ENCODE measurements around the gene RBBP4. TPM values are rescaled to one million over a fixed set of nuclear protein-coding genes. Genes with fewer than 3 reads are reported as not detected.
"Not testable (repeated sequence)": the region's sequence is repeated elsewhere in the genome, so short reads cannot be mapped to it uniquely, and the experiment has no call there.

Gene RBBP4
- total RNA-seq, 1 experiment from 2014 or later, result 242 TPM

DNA sequence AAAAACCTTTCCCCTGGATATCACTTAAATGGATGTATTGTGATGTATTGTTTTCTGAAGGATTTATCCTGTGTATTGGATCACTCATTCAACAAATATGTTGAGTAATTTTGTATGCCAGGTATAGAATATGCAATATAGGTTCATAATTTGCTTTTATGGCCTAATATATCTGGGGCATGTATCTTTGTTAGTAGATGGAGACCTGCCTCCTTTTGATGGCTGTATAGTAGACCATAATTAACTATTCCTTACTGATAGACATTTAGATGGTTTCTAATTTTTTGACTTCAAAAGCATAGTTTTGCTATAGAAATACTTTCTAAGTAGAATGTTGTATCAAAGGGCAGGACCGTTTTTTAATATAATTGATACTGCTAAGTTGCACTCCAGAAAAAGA, 8.6 kb downstream of the RBBP4 start:
- BruUV-seq (replicated peaks), result no TSS peak
- Mint-ChIP-seq H3K9me3 (ENCODE audit: low read depth, unreplicated experiment) (no peaks in the 10 kb centered on the region), H3K4me1 (ENCODE audit: low read depth, unreplicated experiment) (peaks cover 9% of the 10 kb centered on the region), H3K27me3 (ENCODE audit: unreplicated experiment) (no peaks in the 10 kb centered on the region), H3K4me3 (ENCODE audit: low read depth, unreplicated experiment) (no peak overlapping the region), H3K27ac (ENCODE audit: unreplicated experiment) (no peak overlapping the region), H3K36me3 (ENCODE audit: insufficient read depth, unreplicated experiment) (peaks cover 82% of the 10 kb centered on the region)
- DNase-seq, result no peak
- CTCF ChIA-PET, result no interaction called here
- intact Hi-C loops (cut with micrococcal nuclease; ENCODE audit: unreplicated experiment), result no loop called here
- TF ChIP-seq, protein P1, sequence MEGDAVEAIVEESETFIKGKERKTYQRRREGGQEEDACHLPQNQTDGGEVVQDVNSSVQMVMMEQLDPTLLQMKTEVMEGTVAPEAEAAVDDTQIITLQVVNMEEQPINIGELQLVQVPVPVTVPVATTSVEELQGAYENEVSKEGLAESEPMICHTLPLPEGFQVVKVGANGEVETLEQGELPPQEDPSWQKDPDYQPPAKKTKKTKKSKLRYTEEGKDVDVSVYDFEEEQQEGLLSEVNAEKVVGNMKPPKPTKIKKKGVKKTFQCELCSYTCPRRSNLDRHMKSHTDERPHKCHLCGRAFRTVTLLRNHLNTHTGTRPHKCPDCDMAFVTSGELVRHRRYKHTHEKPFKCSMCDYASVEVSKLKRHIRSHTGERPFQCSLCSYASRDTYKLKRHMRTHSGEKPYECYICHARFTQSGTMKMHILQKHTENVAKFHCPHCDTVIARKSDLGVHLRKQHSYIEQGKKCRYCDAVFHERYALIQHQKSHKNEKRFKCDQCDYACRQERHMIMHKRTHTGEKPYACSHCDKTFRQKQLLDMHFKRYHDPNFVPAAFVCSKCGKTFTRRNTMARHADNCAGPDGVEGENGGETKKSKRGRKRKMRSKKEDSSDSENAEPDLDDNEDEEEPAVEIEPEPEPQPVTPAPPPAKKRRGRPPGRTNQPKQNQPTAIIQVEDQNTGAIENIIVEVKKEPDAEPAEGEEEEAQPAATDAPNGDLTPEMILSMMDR (IDR thresholded peaks at IDR 0.05; ENCODE audit: unreplicated experiment), result no peak

DNA sequence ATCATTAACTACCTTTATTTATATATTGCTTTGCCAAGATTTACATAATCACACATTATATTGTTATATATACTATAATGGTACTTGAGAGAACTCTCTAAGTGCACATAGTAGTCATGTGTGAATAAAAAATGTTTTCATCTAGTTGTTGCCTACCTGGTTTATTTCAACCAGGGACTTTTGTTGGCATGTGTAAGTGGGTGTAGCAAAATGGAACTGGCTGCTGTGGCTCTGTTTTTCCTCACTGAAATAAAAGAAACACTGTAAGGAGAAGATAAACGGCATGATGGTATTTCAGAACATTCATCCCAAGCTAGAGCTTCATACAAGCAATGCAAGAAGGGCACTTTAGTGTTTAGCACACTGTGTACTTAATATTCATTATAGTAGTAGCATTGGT, 14.9 kb downstream of the RBBP4 start:
- no peaks in the 10 kb centered on the region for H3K9me3 Mint-ChIP-seq (ENCODE audit: low read depth, unreplicated experiment)
- H3K36me3 Mint-ChIP-seq (ENCODE audit: insufficient read depth, unreplicated experiment), result peaks cover 64% of the 10 kb centered on the region
- no peaks in the 10 kb centered on the region for H3K4me1 Mint-ChIP-seq (ENCODE audit: low read depth, unreplicated experiment)
- intact Hi-C loops (cut with micrococcal nuclease; ENCODE audit: unreplicated experiment), result no loop called here
- CTCF ChIA-PET, result no interaction called here
- no peak for DNase-seq
- no peak overlapping the region for H3K4me3 Mint-ChIP-seq (ENCODE audit: low read depth, unreplicated experiment)
- no peak overlapping the region for H3K27ac Mint-ChIP-seq (ENCODE audit: unreplicated experiment)
- H3K27me3 Mint-ChIP-seq (ENCODE audit: unreplicated experiment), result no peaks in the 10 kb centered on the region
- BruUV-seq (replicated peaks), result no TSS peak
- TF ChIP-seq, protein P1 (IDR thresholded peaks at IDR 0.05; ENCODE audit: unreplicated experiment), result no peak

DNA sequence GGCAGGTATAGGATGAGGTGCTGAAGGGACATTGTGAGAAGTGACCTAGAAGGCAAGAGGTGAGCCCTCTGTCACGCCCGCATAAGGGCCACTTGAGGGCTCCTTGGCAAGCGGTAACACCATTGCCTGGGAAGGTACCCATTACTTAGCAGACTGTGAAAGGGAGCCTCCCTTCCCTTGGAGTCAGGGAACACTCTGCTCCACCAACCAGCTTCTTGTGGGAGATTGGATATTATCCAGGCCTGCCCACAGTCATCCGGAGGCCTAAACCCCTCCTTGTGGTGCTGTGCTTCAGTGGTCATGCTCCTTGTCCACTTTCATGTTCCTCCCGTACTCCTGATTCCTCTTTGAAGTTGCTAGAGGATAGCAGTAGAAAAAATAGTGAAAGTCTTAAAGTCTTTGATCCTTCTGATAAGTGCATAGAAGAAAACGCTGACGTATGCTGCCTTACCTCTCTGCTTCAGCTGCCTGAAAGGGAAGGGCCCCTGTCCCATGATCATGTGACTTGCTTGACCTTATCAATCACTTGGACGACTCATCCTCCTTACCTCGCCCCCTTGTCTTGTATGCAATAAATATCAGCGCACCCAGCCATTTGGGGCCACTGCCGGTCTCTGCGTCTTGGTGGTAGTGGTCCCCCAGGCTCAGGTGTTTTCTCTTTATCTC, 16.0 kb downstream of the RBBP4 start:
- DNase-seq, result no peak
- Mint-ChIP-seq H3K4me3 (ENCODE audit: low read depth, unreplicated experiment) (no peak overlapping the region), H3K36me3 (ENCODE audit: insufficient read depth, unreplicated experiment) (peaks cover 64% of the 10 kb centered on the region), H3K9me3 (ENCODE audit: low read depth, unreplicated experiment) (no peaks in the 10 kb centered on the region), H3K27ac (ENCODE audit: unreplicated experiment) (no peak overlapping the region), H3K27me3 (ENCODE audit: unreplicated experiment) (no peaks in the 10 kb centered on the region), H3K4me1 (ENCODE audit: low read depth, unreplicated experiment) (no peaks in the 10 kb centered on the region)
- TF ChIP-seq, protein P1 (IDR thresholded peaks at IDR 0.05; ENCODE audit: unreplicated experiment), result no peak
- BruUV-seq (replicated peaks), result no TSS peak
- intact Hi-C loops (cut with micrococcal nuclease; ENCODE audit: unreplicated experiment), result no loop called here
- CTCF ChIA-PET, result no interaction called here

DNA sequence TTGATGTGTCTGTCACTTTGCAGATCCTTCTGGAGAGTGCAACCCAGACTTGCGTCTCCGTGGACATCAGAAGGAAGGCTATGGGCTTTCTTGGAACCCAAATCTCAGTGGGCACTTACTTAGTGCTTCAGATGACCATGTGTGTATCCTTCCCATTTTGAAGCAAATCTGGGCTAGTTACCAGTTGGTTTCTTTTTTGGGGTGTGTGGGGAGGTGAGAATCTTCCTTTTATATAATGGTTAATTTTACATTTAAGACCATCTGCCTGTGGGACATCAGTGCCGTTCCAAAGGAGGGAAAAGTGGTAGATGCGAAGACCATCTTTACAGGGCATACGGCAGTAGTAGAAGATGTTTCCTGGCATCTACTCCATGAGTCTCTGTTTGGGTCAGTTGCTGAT, 17.7 kb downstream of the RBBP4 start:
- H3K4me3 Mint-ChIP-seq (ENCODE audit: low read depth, unreplicated experiment); H3K4me1 Mint-ChIP-seq (ENCODE audit: low read depth, unreplicated experiment); H3K27me3 Mint-ChIP-seq (ENCODE audit: unreplicated experiment); CTCF ChIA-PET; H3K27ac Mint-ChIP-seq (ENCODE audit: unreplicated experiment); H3K9me3 Mint-ChIP-seq (ENCODE audit: low read depth, unreplicated experiment); intact Hi-C loops (cut with micrococcal nuclease; ENCODE audit: unreplicated experiment); DNase-seq: not testable (repeated sequence)
- H3K36me3 Mint-ChIP-seq (ENCODE audit: insufficient read depth, unreplicated experiment), result peaks cover 71% of the 10 kb centered on the region
- BruUV-seq (replicated peaks), result TSS peak; percentile 15

DNA sequence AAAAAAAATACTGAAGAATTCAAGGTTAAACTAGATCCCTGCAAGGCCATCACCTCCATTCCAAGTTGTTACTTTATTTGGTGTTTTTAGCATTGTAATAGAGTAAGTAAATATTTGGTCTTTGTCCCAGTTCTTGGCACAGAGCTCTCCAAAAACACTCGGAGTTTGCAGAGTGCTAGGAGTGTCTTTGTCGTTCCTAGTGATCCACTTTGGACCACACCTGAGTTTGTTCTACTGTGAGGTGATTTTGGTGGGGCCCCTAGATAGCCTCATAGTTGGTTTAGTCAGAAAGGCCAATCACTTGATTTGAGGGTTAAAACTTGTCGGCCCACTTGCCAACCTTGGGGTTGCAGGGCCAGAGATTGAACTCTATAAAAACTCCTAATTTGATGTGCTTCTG, 25.9 kb downstream of the RBBP4 start:
- intact Hi-C loops (cut with micrococcal nuclease; ENCODE audit: unreplicated experiment), result no loop called here
- H3K9me3 Mint-ChIP-seq (ENCODE audit: low read depth, unreplicated experiment), result no peaks in the 10 kb centered on the region
- BruUV-seq (replicated peaks), result no TSS peak
- CTCF ChIA-PET, result interaction anchor here (0.7 kb wide), 1 partner anchor 14 kb away, joined by 3 read pairs; no protein-coding TSS in a partner anchor
- H3K27me3 Mint-ChIP-seq (ENCODE audit: unreplicated experiment), result no peaks in the 10 kb centered on the region
- DNase-seq, result no peak
- peaks cover 86% of the 10 kb centered on the region for H3K36me3 Mint-ChIP-seq (ENCODE audit: insufficient read depth, unreplicated experiment)
- no peaks in the 10 kb centered on the region for H3K4me1 Mint-ChIP-seq (ENCODE audit: low read depth, unreplicated experiment)
- no peak overlapping the region for H3K27ac Mint-ChIP-seq (ENCODE audit: unreplicated experiment)
- TF ChIP-seq, protein P1 (IDR thresholded peaks at IDR 0.05; ENCODE audit: unreplicated experiment), result no peak
- no peak overlapping the region for H3K4me3 Mint-ChIP-seq (ENCODE audit: low read depth, unreplicated experiment)

DNA sequence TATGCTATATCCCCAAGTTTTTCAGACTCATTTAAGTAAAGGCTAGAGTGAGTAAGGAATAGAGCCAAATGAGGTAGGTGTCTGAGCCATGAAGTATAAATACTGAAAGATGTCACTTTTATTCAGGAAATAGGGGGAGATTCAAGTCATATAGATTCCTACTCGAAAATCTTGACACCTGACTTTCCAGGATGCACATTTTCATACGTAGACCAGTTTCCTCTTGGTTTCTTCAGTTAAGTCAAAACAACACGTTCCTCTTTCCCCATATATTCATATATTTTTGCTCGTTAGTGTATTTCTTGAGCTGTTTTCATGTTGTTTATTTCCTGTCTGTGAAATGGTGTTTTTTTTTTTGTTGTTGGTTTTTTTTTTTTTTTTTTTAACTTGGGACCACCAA, 29.0 kb downstream of the RBBP4 start:
- peaks cover 80% of the 10 kb centered on the region for H3K36me3 Mint-ChIP-seq (ENCODE audit: insufficient read depth, unreplicated experiment)
- intact Hi-C loops (cut with micrococcal nuclease; ENCODE audit: unreplicated experiment); H3K9me3 Mint-ChIP-seq (ENCODE audit: low read depth, unreplicated experiment); H3K27me3 Mint-ChIP-seq (ENCODE audit: unreplicated experiment); H3K4me3 Mint-ChIP-seq (ENCODE audit: low read depth, unreplicated experiment); H3K4me1 Mint-ChIP-seq (ENCODE audit: low read depth, unreplicated experiment); DNase-seq; H3K27ac Mint-ChIP-seq (ENCODE audit: unreplicated experiment): not testable (repeated sequence)
- CTCF ChIA-PET, result interaction anchor here (0.6 kb wide), 1 partner anchor 1407 kb away, joined by 3 read pairs; no protein-coding TSS in a partner anchor
- BruUV-seq (replicated peaks), result TSS peak; percentile 54
